H9 (cell line): ENCODE measurements around the gene TNFRSF4. TPM values are rescaled to one million over a fixed set of nuclear protein-coding genes. Genes with fewer than 3 reads are reported as not detected.

Source experiments
- DNase-seq: peaks from one replicate; pipeline ENCODE4 v3.0.0-alpha.2; 2017
- H2AFZ ChIP-seq: one replicate; pipeline ENCODE4 v1.6.1; 2013; ENCODE audit warnings: mild to moderate bottlenecking, low read length, control low read depth, moderate library complexity
- H2AK5ac ChIP-seq: 2 replicates; pipeline ENCODE4 v1.6.1; 2013; ENCODE audit warnings: low read length, control low read depth, mixed read lengths; ENCODE audit not compliant: insufficient read length
- H2BK120ac ChIP-seq: one replicate; pipeline ENCODE4 v1.6.1; 2013; ENCODE audit warnings: low read depth, mild to moderate bottlenecking, low read length, control low read depth, inconsistent platforms; ENCODE audit not compliant: poor library complexity, severe bottlenecking
- H2BK12ac ChIP-seq: 2 replicates; pipeline ENCODE4 v1.6.1; 2013; ENCODE audit warnings: low read length, control low read depth, mixed read lengths, low read depth; ENCODE audit not compliant: insufficient read length
- H2BK15ac ChIP-seq: 2 replicates; pipeline ENCODE4 v1.6.1; 2013; ENCODE audit warnings: low read depth, low read length, control low read depth
- H2BK20ac ChIP-seq: one replicate; pipeline ENCODE4 v1.6.1; 2013; ENCODE audit warnings: low read depth, mild to moderate bottlenecking, low read length, control low read depth, inconsistent platforms; ENCODE audit not compliant: poor library complexity, severe bottlenecking
- H2BK5ac ChIP-seq: 2 replicates; pipeline ENCODE4 v1.6.1; 2013; ENCODE audit warnings: low read length, control low read depth, mixed read lengths; ENCODE audit not compliant: insufficient read length
- H3K14ac ChIP-seq: 2 replicates; pipeline ENCODE4 v1.6.1; 2013; ENCODE audit warnings: low read length, control low read depth; ENCODE audit not compliant: insufficient read depth
- H3K18ac ChIP-seq: 2 replicates; pipeline ENCODE4 v1.6.1; 2013; ENCODE audit warnings: low read depth, mild to moderate bottlenecking, mixed read lengths, low read length, control low read depth; ENCODE audit not compliant: insufficient read length
- H3K23ac ChIP-seq: 2 replicates; pipeline ENCODE4 v1.6.1; 2013; ENCODE audit warnings: low read length, control low read depth, mixed read lengths, low read depth; ENCODE audit not compliant: insufficient read length
- H3K23me2 ChIP-seq: 2 replicates; pipeline ENCODE4 v1.6.1; 2013; ENCODE audit warnings: low read depth, mild to moderate bottlenecking, mixed read lengths, low read length, control low read depth; ENCODE audit not compliant: insufficient read length, poor library complexity, severe bottlenecking
- H3K27ac ChIP-seq: 2 replicates; pipeline ENCODE4 v1.5.1; 2013; ENCODE audit warnings: low read length, control low read depth, mixed read lengths, low read depth; ENCODE audit not compliant: insufficient read length
- H3K27me3 ChIP-seq: 2 replicates; pipeline ENCODE4 v1.6.1; 2013; ENCODE audit warnings: low read length, control low read depth, inconsistent platforms; ENCODE audit not compliant: insufficient read depth
- H3K4ac ChIP-seq: 2 replicates; pipeline ENCODE4 v1.6.1; 2013; ENCODE audit warnings: low read depth, mild to moderate bottlenecking, control low read depth, inconsistent platforms, low read length, moderate library complexity
- H3K4me1 ChIP-seq: 2 replicates; pipeline ENCODE4 v1.6.1; 2013; ENCODE audit warnings: low read length, control low read depth, inconsistent platforms; ENCODE audit not compliant: insufficient read depth
- H3K4me2 ChIP-seq: 2 replicates; pipeline ENCODE4 v1.6.1; 2013; ENCODE audit warnings: low read length, control low read depth, mixed read lengths; ENCODE audit not compliant: insufficient read length, insufficient read depth
- H3K56ac ChIP-seq: 2 replicates; pipeline ENCODE4 v1.6.1; 2013; ENCODE audit warnings: low read depth, mild to moderate bottlenecking, mixed read lengths, low read length, control low read depth; ENCODE audit not compliant: insufficient read length
- H3K79me1 ChIP-seq: 2 replicates; pipeline ENCODE4 v1.6.1; 2013; ENCODE audit warnings: low read depth, mild to moderate bottlenecking, moderate library complexity, low read length, control low read depth, inconsistent platforms; ENCODE audit not compliant: insufficient read depth, poor library complexity, severe bottlenecking
- H3K79me2 ChIP-seq: 2 replicates; pipeline ENCODE4 v1.6.1; 2013; ENCODE audit warnings: low read length, control low read depth, inconsistent platforms; ENCODE audit not compliant: insufficient read depth
- H3K9ac ChIP-seq: 2 replicates; pipeline ENCODE4 v1.6.1; 2013; ENCODE audit warnings: low read length, control low read depth, mixed read lengths; ENCODE audit not compliant: insufficient read length; ENCODE audit errors: extremely low read depth
- H3K9me3 ChIP-seq: one replicate; pipeline ENCODE4 v1.6.1; 2013; ENCODE audit warnings: low read depth, low read length, inconsistent platforms; ENCODE audit not compliant: control insufficient read depth
- H3T11ph ChIP-seq: one replicate; pipeline ENCODE4 v1.6.1; 2013; ENCODE audit warnings: mild to moderate bottlenecking, low read length, control low read depth, inconsistent platforms
- H4K20me1 ChIP-seq: one replicate; pipeline ENCODE4 v1.6.1; 2013; ENCODE audit not compliant: control insufficient read depth, insufficient read length, insufficient read depth
- H4K5ac ChIP-seq: 2 replicates; pipeline ENCODE4 v1.6.1; 2013; ENCODE audit warnings: low read depth, mild to moderate bottlenecking, mixed read lengths, low read length, control low read depth; ENCODE audit not compliant: insufficient read length
- H4K8ac ChIP-seq: replicated peaks from 2 replicates; pipeline ENCODE4 v1.6.1; 2013; ENCODE audit warnings: low read length, control low read depth, mixed read lengths, low read depth; ENCODE audit not compliant: insufficient read length
- H4K91ac ChIP-seq: 2 replicates; pipeline ENCODE4 v1.6.1; 2013; ENCODE audit warnings: low read depth, mild to moderate bottlenecking, moderate library complexity, mixed read lengths, low read length, control low read depth; ENCODE audit not compliant: insufficient read length
- H3K27ac Mint-ChIP-seq, 3 experiments: 2 replicates in 2 of 3; 3 replicates in 1 of 3; pipeline ENCODE4 v1.8.0; 2020 to 2021; ENCODE audit warnings: mixed read lengths in 3 of 3, mild to moderate bottlenecking in 1 of 3, moderate library complexity in 1 of 3
- H3K27me3 Mint-ChIP-seq: 2 replicates; pipeline ENCODE4 v1.8.0; 2021; ENCODE audit warnings: low read depth, mild to moderate bottlenecking, moderate library complexity, mixed read lengths
- H3K36me3 Mint-ChIP-seq, 3 experiments: 2 replicates in 2 of 3; 3 replicates in 1 of 3; pipeline ENCODE4 v1.8.0; 2020 to 2021; ENCODE audit warnings: low read depth in 3 of 3, mixed read lengths in 3 of 3; ENCODE audit not compliant: insufficient read depth in 1 of 3
- H3K4me1 Mint-ChIP-seq, 2 experiments: 2 replicates each; pipeline ENCODE4 v1.8.0; 2020; ENCODE audit warnings: mixed read lengths in 2 of 2
- H3K4me3 Mint-ChIP-seq, 2 experiments: 2 replicates in 1 of 2; 3 replicates in 1 of 2; pipeline ENCODE4 v1.8.0; 2020 to 2021; ENCODE audit warnings: mild to moderate bottlenecking in 2 of 2, mixed read lengths in 2 of 2, moderate library complexity in 1 of 2
- H3K9me3 Mint-ChIP-seq, 2 experiments: 2 replicates in 1 of 2; 3 replicates in 1 of 2; pipeline ENCODE4 v1.8.0; 2020; ENCODE audit warnings: mild to moderate bottlenecking in 2 of 2, mixed read lengths in 2 of 2, moderate library complexity in 1 of 2
- WGBS: extraction: QIAGEN DNeasy Blood & Tissue Kit; methylation state at CpG from one replicate; pipeline ENCODE4 v1.1.7; 2013; ENCODE audit warnings: missing lambda C conversion rate, low lambda C conversion rate, mixed read lengths; ENCODE audit not compliant: insufficient read length; ENCODE audit errors: extremely low coverage; 5-methylcytosine and 5-hydroxymethylcytosine counted together
- total RNA-seq: library from RNA; stranded (reverse); gene quantifications from 2 replicates; pipeline ENCODE4 v1.2.1, GENCODE V29; 2021
- TF ChIP-seq, protein P1 (sequence below): fragments of 200-600 bp; sonication (generic); conservative IDR thresholded peaks from 3 replicates; pipeline ENCODE4 v1.8.0; 2021; ENCODE audit warnings: antibody characterized with exemption, mild to moderate bottlenecking

The TNFRSF4 gene
- total RNA-seq, 1 experiment from 2014 or later: 0.24 TPM

DNA sequence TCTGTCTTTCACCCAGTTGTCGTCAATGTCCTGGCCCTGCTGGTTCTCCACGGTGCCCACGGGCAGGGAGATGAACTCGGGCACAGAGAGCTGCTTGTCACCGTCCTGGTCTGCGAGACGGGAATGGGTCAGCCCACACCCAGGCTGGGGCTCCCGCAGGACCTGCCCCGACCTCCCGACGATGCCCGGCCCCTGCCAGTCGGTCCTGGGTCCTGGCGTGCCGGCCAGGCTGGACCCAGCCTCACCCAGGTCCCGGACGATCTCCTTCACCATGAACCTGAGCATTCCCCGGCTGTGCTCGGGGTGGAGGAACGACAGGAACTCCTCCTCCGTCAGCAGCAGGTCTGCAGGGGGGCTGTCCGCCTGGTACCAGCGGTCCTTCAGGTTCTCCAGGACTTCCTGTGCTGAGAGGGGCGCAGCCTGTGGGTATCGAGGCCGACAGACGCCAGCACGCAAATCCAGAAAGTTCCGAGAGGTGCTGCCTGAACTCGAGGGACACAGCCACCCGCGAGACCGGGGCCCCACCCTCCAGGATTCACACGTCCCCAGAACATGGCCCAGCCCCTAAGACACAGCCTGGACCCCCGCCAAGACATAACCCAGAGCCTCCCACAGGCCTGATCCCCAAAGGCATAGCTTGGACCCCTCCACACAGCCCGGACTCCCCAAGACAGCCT, 4.7 kb upstream of the TNFRSF4 start:
- no peaks in the 10 kb centered on the region for H3K4me1 ChIP-seq
- no peak overlapping the region for H2BK15ac ChIP-seq
- H2AK5ac ChIP-seq: no peak overlapping the region
- H3K27ac ChIP-seq: no peak overlapping the region
- H3K56ac ChIP-seq: no peak overlapping the region
- H2BK5ac ChIP-seq: no peak overlapping the region
- no peak overlapping the region for H3K4me2 ChIP-seq
- 0 out of 7 replicates have a peak overlapping the region, but pooled peaks of 1 of the 3 experiments have one; percentile 40 for H3K27ac Mint-ChIP-seq
- H3K36me3 Mint-ChIP-seq: peaks cover 22 to 47% (median 37%) of the 10 kb centered on the region in 3 experiments
- no peak overlapping the region for H4K91ac ChIP-seq
- TF ChIP-seq, protein P1, sequence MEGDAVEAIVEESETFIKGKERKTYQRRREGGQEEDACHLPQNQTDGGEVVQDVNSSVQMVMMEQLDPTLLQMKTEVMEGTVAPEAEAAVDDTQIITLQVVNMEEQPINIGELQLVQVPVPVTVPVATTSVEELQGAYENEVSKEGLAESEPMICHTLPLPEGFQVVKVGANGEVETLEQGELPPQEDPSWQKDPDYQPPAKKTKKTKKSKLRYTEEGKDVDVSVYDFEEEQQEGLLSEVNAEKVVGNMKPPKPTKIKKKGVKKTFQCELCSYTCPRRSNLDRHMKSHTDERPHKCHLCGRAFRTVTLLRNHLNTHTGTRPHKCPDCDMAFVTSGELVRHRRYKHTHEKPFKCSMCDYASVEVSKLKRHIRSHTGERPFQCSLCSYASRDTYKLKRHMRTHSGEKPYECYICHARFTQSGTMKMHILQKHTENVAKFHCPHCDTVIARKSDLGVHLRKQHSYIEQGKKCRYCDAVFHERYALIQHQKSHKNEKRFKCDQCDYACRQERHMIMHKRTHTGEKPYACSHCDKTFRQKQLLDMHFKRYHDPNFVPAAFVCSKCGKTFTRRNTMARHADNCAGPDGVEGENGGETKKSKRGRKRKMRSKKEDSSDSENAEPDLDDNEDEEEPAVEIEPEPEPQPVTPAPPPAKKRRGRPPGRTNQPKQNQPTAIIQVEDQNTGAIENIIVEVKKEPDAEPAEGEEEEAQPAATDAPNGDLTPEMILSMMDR: no peak
- no peak overlapping the region for H2BK20ac ChIP-seq
- H3K23ac ChIP-seq: no peak overlapping the region
- DNase-seq: no peak
- H2BK120ac ChIP-seq: no peak overlapping the region
- H2BK12ac ChIP-seq: no peak overlapping the region
- no peaks in the 10 kb centered on the region for H3K23me2 ChIP-seq
- H3K9me3 ChIP-seq: no peaks in the 10 kb centered on the region
- no peaks in the 10 kb centered on the region for H3K27me3 ChIP-seq
- H3K4me3 Mint-ChIP-seq: no peak overlapping the region
- H4K8ac ChIP-seq: no peak overlapping the region
- WGBS: no CpG with 5 or more reads among the region's 36 CpGs
- H3K9ac ChIP-seq: no peak overlapping the region
- no peaks in the 10 kb centered on the region; the same call in 1 of the 2 replicates for H3K27me3 Mint-ChIP-seq
- H3K14ac ChIP-seq: no peak overlapping the region
- H3K79me1 ChIP-seq: no peaks in the 10 kb centered on the region
- no peak overlapping the region for H2AFZ ChIP-seq
- H3K9me3 Mint-ChIP-seq: no peaks in the 10 kb centered on the region; a peak in 1 of 5 replicates
- H3K4me1 Mint-ChIP-seq: peaks cover 0 to 4% of the 10 kb centered on the region in 2 experiments; a peak in 1 of 4 replicates
- no peaks in the 10 kb centered on the region for H3K79me2 ChIP-seq
- H3T11ph ChIP-seq: no peak overlapping the region
- no peak overlapping the region for H4K5ac ChIP-seq
- no peaks in the 10 kb centered on the region for H4K20me1 ChIP-seq
- H3K18ac ChIP-seq: no peak overlapping the region
- no peak overlapping the region for H3K4ac ChIP-seq
